HCT116 (cell line): Measurements from ENCODE around the gene PRKCZ. TPM values are rescaled to one million over a fixed set of nuclear protein-coding genes. Genes with fewer than 3 reads are reported as not detected.
A peak's percentile ranks its signal among the peaks of the same experiment; 100 is the strongest.

Source experiments
- ATAC-seq: fragments of 200-7000 bp; cut with Tn5 transposase; 2 replicates; pipeline ENCODE4 v1.9.1; 2020; ENCODE audit warnings: mild to moderate bottlenecking, moderate library complexity
- BruUV-seq: library from RNA; stranded (reverse); fragments of 400-500 nt; replicated peaks from 2 replicates; lab custom pipeline; 2021; lab: Mats Ljungman, UMichigan
- CTCF ChIA-PET: fragments of 300-600 bp; sonication (Branson Sonifier 250); formaldehyde crosslinking; loops from one replicate; lab custom pipeline; 2021; ENCODE audit warnings: antibody characterized with exemption; lab: Charles Lee
- POLR2A ChIA-PET: fragments of 300-600, 350-600 bp; sonication (Branson Sonifier 250); formaldehyde crosslinking; loops from one replicate; lab custom pipeline; 2021; ENCODE audit warnings: antibody characterized with exemption; lab: Charles Lee
- RAD21 ChIA-PET, 2 experiments: fragments of 300-600 bp; sonication (Branson Sonifier 250); formaldehyde crosslinking; loops; one replicate each; lab custom pipeline; 2023; ENCODE audit warnings: low total read pairs in 2 of 2; ENCODE audit not compliant: uncharacterized antibody in 2 of 2, unreplicated experiment in 2 of 2, low non-redundant PET in 1 of 2; lab: Charles Lee
- DNase-seq: peaks from one replicate; pipeline ENCODE4 v3.0.0-alpha.2; 2010; ENCODE audit warnings: low read depth, low spot score
- H2AFZ ChIP-seq: fragments of 200-600 bp; shearing (Covaris generic), sonication (generic); 2 replicates; pipeline ENCODE4 v1.6.1; 2017; ENCODE audit warnings: low read depth, mixed run types, mixed read lengths, antibody characterized with exemption, low read length; ENCODE audit not compliant: poor library complexity, severe bottlenecking
- H3K27ac ChIP-seq: 2 replicates; pipeline ENCODE4 v1.5.1; 2012; ENCODE audit warnings: low read depth, low read length
- H3K27me3 ChIP-seq: fragments of 200-600 bp; sonication (generic); 2 replicates; pipeline ENCODE4 v1.6.1; 2016; ENCODE audit warnings: mixed run types, low read length, mixed read lengths; ENCODE audit not compliant: insufficient read depth
- H3K36me3 ChIP-seq, 2 experiments: fragments of 200-500 bp in 1 of 2; fragments of 200-600 bp in 1 of 2; sonication (Bioruptor generic) in 1 of 2; sonication (generic) in 1 of 2; 2 replicates each; pipeline versions ENCODE4 v1.5.1 to v1.6.1; 2014 to 2016; ENCODE audit warnings: low read length in 2 of 2, inconsistent platforms in 1 of 2, mixed read lengths in 1 of 2, mixed run types in 1 of 2; ENCODE audit not compliant: insufficient read depth in 2 of 2, control insufficient read depth in 1 of 2
- H3K4me1 ChIP-seq, 2 experiments: fragments of 200-600 bp in 1 of 2; sonication (generic) in 1 of 2; 2 replicates each; pipeline versions ENCODE4 v1.5.1 to v1.6.1; 2012 to 2017; ENCODE audit warnings: low read length in 2 of 2, inconsistent platforms in 1 of 2, mild to moderate bottlenecking in 1 of 2, mixed read lengths in 1 of 2, mixed run types in 1 of 2, moderate library complexity in 1 of 2; ENCODE audit not compliant: insufficient read depth in 2 of 2, control insufficient read depth in 1 of 2
- H3K4me2 ChIP-seq: fragments of 200-600 bp; sonication (generic); 2 replicates; pipeline ENCODE4 v1.6.1; 2017; ENCODE audit warnings: mixed run types, low read length, mixed read lengths
- H3K4me3 ChIP-seq, 2 experiments: fragments of 200-600 bp in 1 of 2; sonication (generic) in 1 of 2; replicated peaks in 1 of 2; 2 replicates each; pipeline ENCODE4 v1.5.1; 2011 to 2016; ENCODE audit warnings: low read length in 2 of 2, control low read depth in 1 of 2, low read depth in 1 of 2, mild to moderate bottlenecking in 1 of 2, mixed read lengths in 1 of 2, mixed run types in 1 of 2
- H3K79me2 ChIP-seq: fragments of 200-600 bp; sonication (generic); 2 replicates; pipeline ENCODE4 v1.6.1; 2017; ENCODE audit warnings: mild to moderate bottlenecking, mixed run types, low read length, moderate library complexity, mixed read lengths; ENCODE audit not compliant: insufficient read depth
- H3K9ac ChIP-seq: fragments of 200-600 bp; sonication (generic); 2 replicates; pipeline ENCODE4 v1.6.1; 2016; ENCODE audit warnings: low read length, mixed read lengths
- H3K9me2 ChIP-seq: fragments of 200-600 bp; sonication (generic), shearing (Covaris generic); 2 replicates; pipeline ENCODE4 v1.6.1; 2017; ENCODE audit warnings: mixed run types, mild to moderate bottlenecking, moderate library complexity; ENCODE audit not compliant: insufficient read depth
- H3K9me3 ChIP-seq, 2 experiments: fragments of 200-500 bp in 1 of 2; fragments of 200-600 bp in 1 of 2; sonication (Bioruptor generic) in 1 of 2; sonication (generic) in 1 of 2; 2 replicates each; pipeline ENCODE4 v1.6.1; 2014 to 2017; ENCODE audit warnings: low read length in 2 of 2, mixed read lengths in 2 of 2, inconsistent platforms in 1 of 2, low read depth in 1 of 2, mild to moderate bottlenecking in 1 of 2, mixed run types in 1 of 2, moderate library complexity in 1 of 2; ENCODE audit not compliant: control insufficient read depth in 1 of 2, insufficient read depth in 1 of 2
- H4K20me1 ChIP-seq: fragments of 200-600 bp; sonication (generic), shearing (Covaris generic); 2 replicates; pipeline ENCODE4 v1.6.1; 2017; ENCODE audit warnings: mixed run types, mild to moderate bottlenecking, moderate library complexity; ENCODE audit not compliant: insufficient read depth
- CEBPB ChIP-seq: IDR thresholded peaks from 2 replicates; pipeline ENCODE4 v1.6.1; 2012; ENCODE audit warnings: low read depth
- JUND ChIP-seq: IDR thresholded peaks from 2 replicates; pipeline ENCODE4 v1.6.1; 2012
- POLR2AphosphoS5 ChIP-seq: IDR thresholded peaks from 2 replicates; pipeline ENCODE4 v1.6.1; 2011; ENCODE audit warnings: mild to moderate bottlenecking, low read depth, low read length, moderate library complexity
- SP1 ChIP-seq: IDR thresholded peaks from 2 replicates; pipeline ENCODE4 v1.6.1; 2012; ENCODE audit warnings: low read depth
- SRF ChIP-seq: IDR thresholded peaks from 2 replicates; pipeline ENCODE4 v1.6.1; 2012; ENCODE audit warnings: low read depth
- TCF7L2 ChIP-seq: IDR thresholded peaks from 2 replicates; pipeline ENCODE4 v1.7.0; 2011; ENCODE audit warnings: borderline replicate concordance, inconsistent platforms; ENCODE audit not compliant: insufficient read depth, insufficient read length; ENCODE audit errors: extremely low read depth
- YY1 ChIP-seq: IDR thresholded peaks from 2 replicates; pipeline ENCODE4 v1.6.1; 2011; ENCODE audit warnings: low read length, low read depth, moderate library complexity, mild to moderate bottlenecking; ENCODE audit not compliant: insufficient replicate concordance; ENCODE audit errors: extremely low read depth
- ZFX ChIP-seq: fragments of 450-650 bp; IDR thresholded peaks from 2 replicates; pipeline ENCODE4 v1.6.1; 2017
- intact Hi-C: fragments of 100-400 bp; cut with micrococcal nuclease; formaldehyde crosslinking; loops from 2 replicates; pipeline ENCODE4 v1.10.0; 2022
- total RNA-seq: library from RNA; stranded (reverse); gene quantifications from one replicate; pipeline ENCODE4 v1.2.1, GENCODE V29; 2021; ENCODE audit not compliant: unreplicated experiment
- TF ChIP-seq, protein P1 (sequence below): IDR thresholded peaks from 2 replicates; pipeline ENCODE4 v1.6.1; 2012; ENCODE audit warnings: low read depth
- TF ChIP-seq, protein P2 (sequence below): IDR thresholded peaks from 2 replicates; pipeline ENCODE4 v1.6.1; 2012
- TF ChIP-seq, protein P3 (sequence below), 3 experiments: fragments of 200-600 bp in 1 of 3; sonication (generic) in 1 of 3; IDR thresholded peaks in 2 of 3; conservative IDR thresholded peaks in 1 of 3; 2 replicates each; pipeline ENCODE4 v1.5.1; 2012 to 2017; ENCODE audit warnings: low read depth in 2 of 3, low read length in 2 of 3, antibody characterized with exemption in 1 of 3, borderline replicate concordance in 1 of 3, control low read depth in 1 of 3, mild to moderate bottlenecking in 1 of 3, mixed read lengths in 1 of 3, mixed run types in 1 of 3, moderate library complexity in 1 of 3; ENCODE audit not compliant: insufficient read depth in 1 of 3

PRKCZ gene
- total RNA-seq, 1 experiment from 2014 or later: 46.8 TPM

DNA sequence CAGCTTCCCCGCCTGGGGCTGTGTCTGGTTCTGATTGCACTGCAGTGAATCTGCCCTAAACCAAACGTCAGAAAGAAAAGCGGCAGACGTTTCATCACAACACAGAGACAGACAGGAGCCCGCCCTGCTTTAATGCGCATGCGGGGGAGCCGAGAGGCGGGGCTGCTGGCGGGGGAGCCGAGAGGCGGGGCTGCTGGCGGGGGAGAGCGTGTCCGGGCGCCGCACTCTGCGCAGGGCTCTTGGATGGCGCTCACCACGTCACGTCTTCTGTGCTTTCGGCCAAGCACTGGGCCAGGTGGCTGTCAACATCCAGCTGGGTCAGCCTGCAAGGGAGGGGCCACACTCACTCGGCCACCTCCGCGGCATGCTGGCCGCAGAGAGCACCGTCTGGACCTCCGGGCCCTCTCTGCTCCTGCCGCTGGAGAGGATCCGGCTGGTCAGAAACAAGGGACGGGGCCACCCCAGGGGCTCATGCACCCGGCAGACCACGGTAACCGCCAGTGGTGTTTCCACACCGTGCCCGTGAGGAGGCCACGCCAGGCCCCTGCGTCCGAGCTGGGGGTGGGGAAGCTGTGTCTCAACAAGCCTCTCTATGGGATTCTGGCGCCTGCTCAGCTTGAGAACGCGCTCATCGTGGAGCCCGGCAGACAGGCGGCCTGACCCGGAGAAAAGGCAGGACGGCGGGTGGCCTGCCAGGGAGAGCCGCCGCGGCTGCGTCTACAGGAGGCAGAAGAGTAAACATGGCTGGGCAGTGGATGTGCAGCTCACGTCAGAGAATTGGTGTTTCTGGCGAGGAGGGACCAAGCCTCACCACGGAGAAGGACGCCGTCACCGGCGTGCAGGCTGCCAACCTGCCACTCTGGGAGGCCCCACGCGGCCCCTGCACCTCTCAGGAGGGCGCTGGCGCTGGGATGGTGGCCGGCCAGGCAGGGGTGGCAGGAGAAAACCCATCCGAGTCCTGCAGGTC, 139.5 kb downstream of the PRKCZ start:
- Histone ChIP-seq H3K9me3 (no peaks in the 10 kb centered on the region), H3K4me3 (peak overlapping the region; percentile 40 to 57), H4K20me1 (no peaks in the 10 kb centered on the region), H3K4me2 (peak overlapping the region; percentile 92), H3K27me3 (no peaks in the 10 kb centered on the region), H3K4me1 (peaks cover 14 to 35% of the 10 kb centered on the region in 2 experiments), H2AFZ (no peak overlapping the region), H3K9ac (peak overlapping the region; percentile 61), H3K9me2 (no peaks in the 10 kb centered on the region), H3K36me3 (0 out of 4 replicates have a peak, but pooled peaks cover 0 to 3% of the 10 kb centered on the region in 2 experiments), H3K27ac (peak overlapping the region; percentile 71), H3K79me2 (peaks cover 14% of the 10 kb centered on the region)
- ATAC-seq (peak; percentile 92), DNase-seq (peak; percentile 80)
- POLR2A ChIA-PET: interaction anchor here (0.7 to 1.8 kb wide), 3 partner anchors 10 to 202 kb away, joined by 3 to 12 read pairs (median 4); partner anchors contain the start of genes MORN1 and RER1
- RAD21 ChIA-PET: no interaction called here
- intact Hi-C loops: no loop called here
- no TSS peak for BruUV-seq
- CTCF ChIA-PET: interaction anchor here (1.2 to 1.3 kb wide), 3 partner anchors 16 to 192 kb away, joined by 4 to 10 read pairs (median 7); no protein-coding TSS in a partner anchor
- TF ChIP-seq YY1 (peak; percentile 36), POLR2AphosphoS5 (peak; percentile 72), SP1 (no peak), TCF7L2 (peak; percentile 73), ZFX (no peak)

GRCh38 chr1:2190491-2190976, 140.3 kb downstream of the PRKCZ start:
- POLR2A ChIA-PET: interaction anchor here (1.8 kb wide), 1 partner anchor 201 kb away, joined by 4 read pairs; the partner anchor contains the start of genes MORN1 and RER1
- Histone ChIP-seq H3K27ac (peak overlapping the region; percentile 71; the same call in 1 of the 2 replicates), H3K79me2 (peaks cover 14% of the 10 kb centered on the region), H3K9me2 (no peaks in the 10 kb centered on the region), H3K4me1 (peaks cover 15 to 43% of the 10 kb centered on the region in 2 experiments), H2AFZ (no peak overlapping the region), H3K9me3 (no peaks in the 10 kb centered on the region), H3K4me3 (no peak overlapping the region; a peak in 1 of 4 replicates), H3K9ac (0 out of 2 replicates have a peak overlapping the region, but pooled peaks have one; percentile 61), H4K20me1 (no peaks in the 10 kb centered on the region), H3K36me3 (0 out of 4 replicates have a peak, but pooled peaks cover 0 to 1% of the 10 kb centered on the region in 2 experiments), H3K4me2 (peak overlapping the region; percentile 92), H3K27me3 (no peaks in the 10 kb centered on the region)
- RAD21 ChIA-PET: no interaction called here
- ATAC-seq: no peak
- intact Hi-C loops: no loop called here
- DNase-seq: no peak
- CTCF ChIA-PET: no interaction called here
- no TSS peak for BruUV-seq
- no peak for TF ChIP-seq SRF
- TF ChIP-seq ZFX: no peak
- TF ChIP-seq, protein P1, sequence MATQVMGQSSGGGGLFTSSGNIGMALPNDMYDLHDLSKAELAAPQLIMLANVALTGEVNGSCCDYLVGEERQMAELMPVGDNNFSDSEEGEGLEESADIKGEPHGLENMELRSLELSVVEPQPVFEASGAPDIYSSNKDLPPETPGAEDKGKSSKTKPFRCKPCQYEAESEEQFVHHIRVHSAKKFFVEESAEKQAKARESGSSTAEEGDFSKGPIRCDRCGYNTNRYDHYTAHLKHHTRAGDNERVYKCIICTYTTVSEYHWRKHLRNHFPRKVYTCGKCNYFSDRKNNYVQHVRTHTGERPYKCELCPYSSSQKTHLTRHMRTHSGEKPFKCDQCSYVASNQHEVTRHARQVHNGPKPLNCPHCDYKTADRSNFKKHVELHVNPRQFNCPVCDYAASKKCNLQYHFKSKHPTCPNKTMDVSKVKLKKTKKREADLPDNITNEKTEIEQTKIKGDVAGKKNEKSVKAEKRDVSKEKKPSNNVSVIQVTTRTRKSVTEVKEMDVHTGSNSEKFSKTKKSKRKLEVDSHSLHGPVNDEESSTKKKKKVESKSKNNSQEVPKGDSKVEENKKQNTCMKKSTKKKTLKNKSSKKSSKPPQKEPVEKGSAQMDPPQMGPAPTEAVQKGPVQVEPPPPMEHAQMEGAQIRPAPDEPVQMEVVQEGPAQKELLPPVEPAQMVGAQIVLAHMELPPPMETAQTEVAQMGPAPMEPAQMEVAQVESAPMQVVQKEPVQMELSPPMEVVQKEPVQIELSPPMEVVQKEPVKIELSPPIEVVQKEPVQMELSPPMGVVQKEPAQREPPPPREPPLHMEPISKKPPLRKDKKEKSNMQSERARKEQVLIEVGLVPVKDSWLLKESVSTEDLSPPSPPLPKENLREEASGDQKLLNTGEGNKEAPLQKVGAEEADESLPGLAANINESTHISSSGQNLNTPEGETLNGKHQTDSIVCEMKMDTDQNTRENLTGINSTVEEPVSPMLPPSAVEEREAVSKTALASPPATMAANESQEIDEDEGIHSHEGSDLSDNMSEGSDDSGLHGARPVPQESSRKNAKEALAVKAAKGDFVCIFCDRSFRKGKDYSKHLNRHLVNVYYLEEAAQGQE: no peak
- no peak for TF ChIP-seq JUND
- TF ChIP-seq, protein P2, sequence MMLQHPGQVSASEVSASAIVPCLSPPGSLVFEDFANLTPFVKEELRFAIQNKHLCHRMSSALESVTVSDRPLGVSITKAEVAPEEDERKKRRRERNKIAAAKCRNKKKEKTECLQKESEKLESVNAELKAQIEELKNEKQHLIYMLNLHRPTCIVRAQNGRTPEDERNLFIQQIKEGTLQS: no peak
- TF ChIP-seq CEBPB: no peak
- TF ChIP-seq, protein P3, sequence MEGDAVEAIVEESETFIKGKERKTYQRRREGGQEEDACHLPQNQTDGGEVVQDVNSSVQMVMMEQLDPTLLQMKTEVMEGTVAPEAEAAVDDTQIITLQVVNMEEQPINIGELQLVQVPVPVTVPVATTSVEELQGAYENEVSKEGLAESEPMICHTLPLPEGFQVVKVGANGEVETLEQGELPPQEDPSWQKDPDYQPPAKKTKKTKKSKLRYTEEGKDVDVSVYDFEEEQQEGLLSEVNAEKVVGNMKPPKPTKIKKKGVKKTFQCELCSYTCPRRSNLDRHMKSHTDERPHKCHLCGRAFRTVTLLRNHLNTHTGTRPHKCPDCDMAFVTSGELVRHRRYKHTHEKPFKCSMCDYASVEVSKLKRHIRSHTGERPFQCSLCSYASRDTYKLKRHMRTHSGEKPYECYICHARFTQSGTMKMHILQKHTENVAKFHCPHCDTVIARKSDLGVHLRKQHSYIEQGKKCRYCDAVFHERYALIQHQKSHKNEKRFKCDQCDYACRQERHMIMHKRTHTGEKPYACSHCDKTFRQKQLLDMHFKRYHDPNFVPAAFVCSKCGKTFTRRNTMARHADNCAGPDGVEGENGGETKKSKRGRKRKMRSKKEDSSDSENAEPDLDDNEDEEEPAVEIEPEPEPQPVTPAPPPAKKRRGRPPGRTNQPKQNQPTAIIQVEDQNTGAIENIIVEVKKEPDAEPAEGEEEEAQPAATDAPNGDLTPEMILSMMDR (IDR thresholded peaks at IDR 0.05 in 2 of 3, conservative IDR thresholded peaks at IDR 0.05 in 1 of 3; ENCODE audit: borderline replicate concordance in 1 of 3, insufficient read depth in 1 of 3, low read depth in 2 of 3, low read length in 2 of 3): no peak
